GM12801 (cell line): ENCODE measurements around the gene HAGH.

Experiments used
- TF ChIP-seq, protein P1 (sequence below): IDR thresholded peaks from one replicate; pipeline ENCODE4 v1.5.1; 2011; ENCODE audit warnings: control low read depth; ENCODE audit not compliant: insufficient read length; ENCODE audit errors: extremely low read depth

HAGH gene

GRCh38 chr16:1763521-1764511 lies 62.8 kb downstream of the HAGH start:
- TF ChIP-seq, protein P1, sequence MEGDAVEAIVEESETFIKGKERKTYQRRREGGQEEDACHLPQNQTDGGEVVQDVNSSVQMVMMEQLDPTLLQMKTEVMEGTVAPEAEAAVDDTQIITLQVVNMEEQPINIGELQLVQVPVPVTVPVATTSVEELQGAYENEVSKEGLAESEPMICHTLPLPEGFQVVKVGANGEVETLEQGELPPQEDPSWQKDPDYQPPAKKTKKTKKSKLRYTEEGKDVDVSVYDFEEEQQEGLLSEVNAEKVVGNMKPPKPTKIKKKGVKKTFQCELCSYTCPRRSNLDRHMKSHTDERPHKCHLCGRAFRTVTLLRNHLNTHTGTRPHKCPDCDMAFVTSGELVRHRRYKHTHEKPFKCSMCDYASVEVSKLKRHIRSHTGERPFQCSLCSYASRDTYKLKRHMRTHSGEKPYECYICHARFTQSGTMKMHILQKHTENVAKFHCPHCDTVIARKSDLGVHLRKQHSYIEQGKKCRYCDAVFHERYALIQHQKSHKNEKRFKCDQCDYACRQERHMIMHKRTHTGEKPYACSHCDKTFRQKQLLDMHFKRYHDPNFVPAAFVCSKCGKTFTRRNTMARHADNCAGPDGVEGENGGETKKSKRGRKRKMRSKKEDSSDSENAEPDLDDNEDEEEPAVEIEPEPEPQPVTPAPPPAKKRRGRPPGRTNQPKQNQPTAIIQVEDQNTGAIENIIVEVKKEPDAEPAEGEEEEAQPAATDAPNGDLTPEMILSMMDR, result no peak

- TF ChIP-seq, protein P1, result no peak
These were observed 63.6 kb downstream of the HAGH start for GRCh38 chr16:1762879-1763520.

DNA sequence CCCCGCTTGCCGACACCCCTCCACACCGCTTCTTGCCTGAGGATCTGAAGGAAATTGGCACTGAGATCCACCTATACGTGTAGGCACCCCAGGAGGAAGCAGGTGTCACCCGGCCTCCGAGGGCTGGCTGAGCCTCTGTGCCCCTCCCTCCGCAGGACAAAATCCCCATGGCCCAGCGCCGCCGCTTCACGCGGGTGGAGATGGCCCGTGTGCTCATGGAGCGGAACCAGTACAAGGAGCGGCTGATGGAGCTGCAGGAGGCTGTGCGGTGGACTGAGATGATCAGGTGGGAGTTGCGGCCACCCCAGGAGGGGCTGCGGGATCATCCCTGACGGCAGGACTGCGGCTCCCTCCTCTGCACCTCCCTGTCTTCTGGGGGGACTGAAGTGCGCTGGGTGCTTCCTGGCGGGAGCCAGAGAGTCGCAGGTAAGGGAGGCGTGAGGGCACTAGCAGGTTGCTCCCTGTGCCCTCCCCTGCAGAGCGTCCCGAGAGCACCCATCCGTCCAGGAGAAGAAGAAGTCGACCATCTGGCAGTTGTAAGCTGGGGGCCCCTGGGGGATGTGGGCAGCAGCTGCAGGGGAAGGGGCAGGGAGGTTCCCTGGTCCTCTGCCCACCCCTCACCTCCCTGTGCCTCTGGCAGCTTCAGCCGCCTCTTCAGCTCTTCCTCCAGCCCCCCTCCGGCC lies 64.3 kb downstream of the HAGH start:
- TF ChIP-seq, protein P1, result no peak

DNA sequence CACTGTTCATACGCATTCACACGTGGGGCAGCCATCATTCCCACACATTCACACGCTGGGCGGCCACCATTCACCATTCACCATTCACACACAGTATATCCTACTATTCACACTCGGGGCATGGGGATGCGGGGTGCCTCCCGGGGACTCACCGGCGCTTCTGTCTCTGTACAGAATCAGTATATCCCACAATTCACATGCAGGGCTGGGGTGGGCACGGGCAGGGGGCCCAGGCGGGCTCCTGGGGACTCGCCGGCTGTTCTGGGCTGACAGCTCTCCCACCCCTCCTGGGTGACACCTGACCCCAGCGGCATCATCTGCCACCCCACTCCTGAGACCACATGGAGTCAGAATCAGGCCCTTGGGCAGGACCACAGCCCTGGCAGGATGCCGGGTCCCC lies 64.9 kb downstream of the HAGH start:
- TF ChIP-seq, protein P1, result no peak

DNA sequence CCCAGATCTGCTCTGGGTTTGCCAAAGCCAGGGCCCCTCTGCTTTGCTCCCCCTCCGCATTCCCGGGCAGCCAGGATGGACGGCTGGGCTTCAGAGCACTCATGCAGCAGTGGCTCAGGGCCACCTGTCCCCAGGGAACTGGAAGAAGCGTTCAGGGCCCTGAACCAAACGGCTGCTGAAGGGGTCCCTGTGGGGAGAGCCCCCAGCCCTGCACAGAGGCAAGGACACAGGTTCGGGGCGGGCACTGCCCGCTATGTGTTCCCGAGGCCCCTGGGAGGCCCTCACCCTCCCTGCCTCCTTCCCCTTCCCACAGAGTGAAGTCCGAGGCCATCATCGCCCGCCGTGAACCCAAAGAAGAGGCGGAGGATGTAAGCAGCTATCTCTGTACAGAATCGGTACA lies 65.7 kb downstream of the HAGH start:
- TF ChIP-seq, protein P1, result no peak

- TF ChIP-seq, protein P1, result no peak
These were observed 67.1 kb downstream of the HAGH start for GRCh38 chr16:1759511-1759910.

DNA sequence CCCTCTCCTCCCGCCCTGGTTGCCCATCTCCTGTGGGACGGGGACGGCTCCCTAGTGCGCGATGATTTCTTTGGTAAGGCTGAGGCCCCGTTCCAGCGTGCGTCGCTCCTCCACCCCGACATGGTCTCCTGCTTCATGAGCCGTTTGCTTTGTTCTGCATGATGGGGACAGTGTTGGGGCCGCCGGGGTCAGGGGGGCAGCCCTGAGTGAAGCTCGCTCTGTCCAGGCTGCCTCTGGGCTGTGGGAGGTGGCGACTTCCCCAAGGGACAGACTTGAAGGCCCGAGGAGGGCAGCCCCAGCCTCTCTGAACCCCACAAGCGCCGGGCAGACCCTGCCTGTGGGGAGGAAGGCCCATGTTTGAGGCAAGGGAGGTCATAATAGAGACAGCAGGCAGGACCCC lies 67.7 kb downstream of the HAGH start:
- TF ChIP-seq, protein P1, result no peak
